SJCRH30 (cell line): ENCODE results near the gene ITPRIPL2. TPM values are rescaled to one million over a fixed set of nuclear protein-coding genes. Genes with fewer than 3 reads are reported as not detected.

ENCODE experiments used
- DNase-seq, 2 experiments: peaks; one replicate each; pipeline ENCODE4 v3.0.0-alpha.2; 2015 to 2020
- H3K27ac ChIP-seq: fragments of 250-450 bp; sonication (Bioruptor Pico); 2 replicates; pipeline ENCODE4 v1.5.1; 2020; ENCODE audit warnings: mild to moderate bottlenecking, moderate library complexity
- H3K27me3 ChIP-seq: fragments of 250-450 bp; sonication (Bioruptor Pico); 2 replicates; pipeline ENCODE4 v1.5.1; 2020; ENCODE audit warnings: mild to moderate bottlenecking, moderate library complexity
- H3K36me3 ChIP-seq: fragments of 250-450 bp; sonication (Bioruptor Pico); 2 replicates; pipeline ENCODE4 v1.5.1; 2020; ENCODE audit warnings: mild to moderate bottlenecking, moderate library complexity
- H3K4me1 ChIP-seq: fragments of 250-450 bp; sonication (Bioruptor Pico); 2 replicates; pipeline ENCODE4 v1.5.1; 2020; ENCODE audit warnings: mild to moderate bottlenecking, moderate library complexity
- H3K4me3 ChIP-seq: fragments of 250-450 bp; sonication (Bioruptor Pico); 2 replicates; pipeline ENCODE4 v1.5.1; 2020; ENCODE audit warnings: mild to moderate bottlenecking, moderate library complexity
- H3K9me3 ChIP-seq: fragments of 250-450 bp; sonication (Bioruptor Pico); replicated peaks from 2 replicates; pipeline ENCODE4 v1.5.1; 2020; ENCODE audit warnings: mild to moderate bottlenecking, moderate library complexity
- total RNA-seq: library from RNA; depleted of rRNA; stranded (reverse); fragments of >200 nt; shearing (Covaris generic); gene quantifications from 2 replicates; pipeline ENCODE4 v1.2.3, GENCODE V29; 2014

The ITPRIPL2 gene
- total RNA-seq, 1 experiment from 2014 or later, result 3.6 TPM

- H3K36me3 ChIP-seq, result no peaks in the 10 kb centered on the region
- no peaks in the 10 kb centered on the region for H3K27me3 ChIP-seq
- H3K9me3 ChIP-seq, result no peaks in the 10 kb centered on the region
- peak overlapping the region; percentile 19; the same call in 1 of the 2 replicates for H3K27ac ChIP-seq
- H3K4me3 ChIP-seq, result peak overlapping the region; percentile 58
- H3K4me1 ChIP-seq, result no peaks in the 10 kb centered on the region
- DNase-seq, result peak; percentile 95 to 97
Measured at GRCh38 chr16:19086322-19087199, 27.2 kb upstream of the ITPRIPL2 start.

DNA sequence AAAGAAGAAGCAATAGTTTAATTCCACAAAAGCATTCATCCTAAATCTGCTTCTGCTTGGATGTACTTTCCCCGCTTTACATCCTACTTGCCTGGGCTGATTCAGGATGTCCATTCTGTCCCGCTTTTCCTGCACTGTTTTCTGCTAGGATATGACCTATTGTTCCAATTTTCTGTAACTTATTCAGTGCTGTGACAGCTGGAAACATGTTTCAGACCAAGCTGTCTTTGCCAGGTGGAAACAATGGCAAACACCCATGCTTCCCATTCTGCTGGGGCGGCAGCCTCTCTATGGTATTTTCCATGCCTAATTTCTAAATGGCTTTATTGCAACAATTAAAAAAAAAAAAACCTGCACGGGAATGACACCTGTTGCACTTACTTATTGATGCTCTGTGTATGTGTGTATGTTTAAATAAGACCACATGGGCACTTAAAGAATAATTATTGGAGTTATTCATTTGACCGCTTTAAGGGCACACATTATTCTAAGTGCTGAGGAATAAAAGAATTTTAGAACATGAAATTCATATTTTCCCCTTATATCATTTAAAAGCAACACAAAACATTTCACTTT lies 25.3 kb upstream of the ITPRIPL2 start:
- Histone ChIP-seq H3K27ac (no peak overlapping the region), H3K27me3 (no peaks in the 10 kb centered on the region), H3K4me1 (no peaks in the 10 kb centered on the region), H3K36me3 (no peaks in the 10 kb centered on the region), H3K9me3 (no peaks in the 10 kb centered on the region), H3K4me3 (no peak overlapping the region)
- DNase-seq, result no peak

DNA sequence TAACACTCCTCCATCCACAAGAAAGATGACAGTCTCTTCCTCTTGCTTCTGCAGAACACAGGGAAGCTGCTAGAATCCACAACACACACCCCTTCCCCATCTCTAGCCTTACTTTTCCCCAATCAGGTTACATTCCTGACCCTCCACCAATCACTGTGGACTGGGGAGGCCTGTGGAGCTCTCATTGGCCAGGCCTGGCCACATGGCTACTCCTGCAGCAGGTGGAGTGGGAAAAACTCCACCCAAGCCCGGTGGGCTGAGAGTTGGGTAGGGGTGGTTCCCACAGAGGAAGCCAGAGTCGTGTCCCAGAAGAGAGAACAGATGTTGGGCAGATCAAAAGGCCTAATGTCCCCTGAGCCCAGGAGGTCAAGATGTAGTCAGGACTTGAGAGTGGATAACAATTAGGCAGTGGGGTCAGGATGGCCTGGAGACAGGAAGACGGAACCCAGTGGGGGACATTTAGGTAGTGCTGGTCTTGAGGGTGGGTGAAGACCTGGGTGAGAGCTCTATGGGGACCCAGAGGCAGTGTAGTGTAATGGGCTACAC lies 24.3 kb upstream of the ITPRIPL2 start:
- Histone ChIP-seq H3K27ac (no peak overlapping the region), H3K27me3 (no peaks in the 10 kb centered on the region), H3K4me1 (no peaks in the 10 kb centered on the region), H3K4me3 (no peak overlapping the region), H3K36me3 (no peaks in the 10 kb centered on the region), H3K9me3 (no peaks in the 10 kb centered on the region)
- no peak for DNase-seq

GRCh38 chr16:19090916-19091315 lies 22.8 kb upstream of the ITPRIPL2 start:
- Histone ChIP-seq H3K9me3 (no peaks in the 10 kb centered on the region), H3K4me1 (peaks cover 9% of the 10 kb centered on the region; the same call in 1 of the 2 replicates), H3K36me3 (no peaks in the 10 kb centered on the region), H3K4me3 (no peak overlapping the region), H3K27ac (no peak overlapping the region), H3K27me3 (no peaks in the 10 kb centered on the region)
- DNase-seq, result no peak

DNA sequence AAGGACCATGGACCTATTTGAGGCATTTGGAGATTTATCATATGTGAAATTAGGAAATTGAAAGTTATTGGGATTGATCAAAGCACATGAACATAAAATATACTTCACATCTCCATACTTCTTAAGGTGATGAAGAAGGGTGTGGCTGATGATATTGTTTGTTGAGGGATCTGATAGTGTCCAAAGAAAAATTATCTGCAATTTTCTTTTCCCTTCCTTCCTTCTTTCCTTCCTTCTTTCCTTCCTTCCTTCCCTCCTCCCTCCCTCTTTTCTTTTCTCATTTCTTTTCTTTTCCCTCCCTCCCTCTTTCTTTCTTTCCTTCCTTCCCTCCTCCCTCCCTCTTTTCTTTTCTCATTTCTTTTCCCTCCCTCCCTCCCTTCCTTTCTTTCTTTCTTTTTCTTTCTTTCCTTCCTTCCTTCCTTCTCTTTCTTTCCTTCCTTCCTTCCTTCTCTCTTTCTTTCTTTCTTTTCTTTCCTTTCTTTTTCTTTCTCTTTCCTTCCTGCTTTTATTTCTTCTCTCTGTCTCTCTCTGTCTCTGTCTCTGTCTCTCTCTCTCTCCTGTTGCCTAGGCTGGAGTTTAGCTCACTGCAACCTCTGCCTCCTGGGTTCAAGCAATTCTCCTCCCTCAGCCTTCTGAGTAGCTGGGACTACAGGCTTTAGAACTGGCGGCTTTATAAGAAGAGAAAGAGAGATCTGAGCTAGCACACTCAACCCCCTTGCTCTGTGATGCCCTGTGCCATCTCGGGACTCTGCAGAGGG lies 20.9 kb upstream of the ITPRIPL2 start:
- Histone ChIP-seq H3K27me3 (no peaks in the 10 kb centered on the region), H3K4me1 (peaks cover 9% of the 10 kb centered on the region; the same call in 1 of the 2 replicates), H3K27ac (no peak overlapping the region), H3K36me3 (no peaks in the 10 kb centered on the region), H3K9me3 (no peaks in the 10 kb centered on the region), H3K4me3 (no peak overlapping the region)
- DNase-seq, result no peak

GRCh38 chr16:19093631-19094541 lies 19.9 kb upstream of the ITPRIPL2 start:
- H3K36me3 ChIP-seq, result no peaks in the 10 kb centered on the region
- DNase-seq, result no peak
- no peak overlapping the region for H3K4me3 ChIP-seq
- no peaks in the 10 kb centered on the region for H3K27me3 ChIP-seq
- no peaks in the 10 kb centered on the region for H3K9me3 ChIP-seq
- H3K4me1 ChIP-seq, result peaks cover 9% of the 10 kb centered on the region; the same call in 1 of the 2 replicates
- H3K27ac ChIP-seq, result no peak overlapping the region

- peak in 1 of 2 experiments; percentile 47 for DNase-seq
- H3K27me3 ChIP-seq, result no peaks in the 10 kb centered on the region
- peaks cover 9% of the 10 kb centered on the region; the same call in 1 of the 2 replicates for H3K4me1 ChIP-seq
- no peaks in the 10 kb centered on the region for H3K9me3 ChIP-seq
- H3K4me3 ChIP-seq, result no peak overlapping the region
- no peaks in the 10 kb centered on the region for H3K36me3 ChIP-seq
- no peak overlapping the region for H3K27ac ChIP-seq
Measured at GRCh38 chr16:19094542-19095365, 19.0 kb upstream of the ITPRIPL2 start.

DNA sequence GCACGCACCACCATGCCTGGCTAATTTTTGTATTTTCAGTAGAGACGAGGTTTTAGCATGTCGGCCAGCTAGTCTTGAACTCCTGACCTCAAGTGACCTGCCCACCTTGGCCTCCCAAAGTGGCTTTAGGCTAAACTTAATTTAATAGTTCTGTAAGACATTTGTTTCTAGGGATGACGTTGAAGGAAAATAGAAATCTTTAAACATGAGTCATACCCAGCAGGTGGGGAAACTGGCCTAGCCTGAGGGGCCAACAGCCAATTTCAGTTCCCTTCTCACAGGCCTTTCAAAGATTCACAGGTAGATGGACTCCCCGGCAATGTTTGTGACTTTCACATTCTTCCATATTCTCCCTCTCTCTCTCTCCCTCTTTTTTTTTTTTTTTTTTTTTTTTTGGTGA lies 18.1 kb upstream of the ITPRIPL2 start:
- DNase-seq, result no peak
- Histone ChIP-seq H3K9me3 (no peaks in the 10 kb centered on the region), H3K36me3 (no peaks in the 10 kb centered on the region), H3K27me3 (no peaks in the 10 kb centered on the region), H3K27ac (no peak overlapping the region), H3K4me3 (no peak overlapping the region), H3K4me1 (peaks cover 9% of the 10 kb centered on the region; the same call in 1 of the 2 replicates)

- H3K4me3 ChIP-seq, result no peak overlapping the region
- no peak for DNase-seq
- no peak overlapping the region for H3K27ac ChIP-seq
- no peaks in the 10 kb centered on the region for H3K27me3 ChIP-seq
- peaks cover 23% of the 10 kb centered on the region for H3K4me1 ChIP-seq
- no peaks in the 10 kb centered on the region for H3K36me3 ChIP-seq
- no peaks in the 10 kb centered on the region for H3K9me3 ChIP-seq
Measured at GRCh38 chr16:19098173-19098572, 15.6 kb upstream of the ITPRIPL2 start.

- H3K27ac ChIP-seq, result peak overlapping the region; percentile 33
- H3K27me3 ChIP-seq, result no peaks in the 10 kb centered on the region
- H3K4me1 ChIP-seq, result peaks cover 43% of the 10 kb centered on the region
- peak; percentile 82 to 89 for DNase-seq
- no peaks in the 10 kb centered on the region for H3K9me3 ChIP-seq
- no peak overlapping the region for H3K4me3 ChIP-seq
- H3K36me3 ChIP-seq, result no peaks in the 10 kb centered on the region
Measured at GRCh38 chr16:19102187-19102872, 11.4 kb upstream of the ITPRIPL2 start.

- no peaks in the 10 kb centered on the region for H3K27me3 ChIP-seq
- peak overlapping the region; percentile 58 for H3K27ac ChIP-seq
- no peak overlapping the region for H3K4me3 ChIP-seq
- peak; percentile 90 to 92 for DNase-seq
- no peaks in the 10 kb centered on the region for H3K9me3 ChIP-seq
- peaks cover 43% of the 10 kb centered on the region for H3K4me1 ChIP-seq
- no peaks in the 10 kb centered on the region for H3K36me3 ChIP-seq
Measured at GRCh38 chr16:19104607-19105006, 9.2 kb upstream of the ITPRIPL2 start.

DNA sequence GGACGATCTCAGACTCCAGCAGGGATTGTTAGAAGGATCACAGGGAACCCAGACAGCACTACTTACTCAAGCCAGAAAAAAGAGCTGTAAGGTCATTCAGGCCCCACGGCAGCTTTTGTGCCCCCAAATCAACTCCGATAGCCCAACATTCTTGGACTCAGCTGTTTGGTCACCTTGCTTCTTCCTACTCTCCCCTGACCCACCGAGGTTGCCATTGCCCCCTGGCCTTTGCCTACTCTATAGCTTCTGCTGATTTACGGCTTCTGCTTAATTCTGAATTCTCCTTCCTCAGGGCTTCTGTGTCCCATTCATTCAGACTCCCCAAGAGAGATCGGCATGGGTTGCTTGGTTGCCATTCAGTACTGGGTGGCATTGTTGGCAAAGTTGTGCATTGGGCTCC lies 8.6 kb upstream of the ITPRIPL2 start:
- Histone ChIP-seq H3K4me3 (no peak overlapping the region), H3K36me3 (no peaks in the 10 kb centered on the region), H3K27ac (peak overlapping the region; percentile 58), H3K9me3 (no peaks in the 10 kb centered on the region), H3K4me1 (peaks cover 43% of the 10 kb centered on the region), H3K27me3 (no peaks in the 10 kb centered on the region)
- no peak for DNase-seq
